Keratinocyte (primary cell): ENCODE measurements around the gene LCE3B. TPM values are rescaled to one million over a fixed set of nuclear protein-coding genes. Genes with fewer than 3 reads are reported as not detected.

Experiments
- DNase-seq: peaks from one replicate; pipeline ENCODE4 v3.0.0-alpha.2; 2011; ENCODE audit warnings: low read depth, missing footprints, low spot score
- FAIRE-seq: peaks from 2 replicates; lab custom pipeline; 2011; peaks lifted over from hg19 to GRCh38; lab: Jason Lieb, UNC
- H2AFZ ChIP-seq: 2 replicates; pipeline ENCODE4 v1.6.0; 2012; ENCODE audit warnings: low read length, control low read depth, inconsistent platforms; ENCODE audit not compliant: control insufficient read depth
- H3K27ac ChIP-seq: 2 replicates; pipeline ENCODE4 v1.5.1; 2011; ENCODE audit warnings: low read length; ENCODE audit not compliant: control insufficient read depth, insufficient read depth
- H3K27me3 ChIP-seq: 3 replicates; pipeline ENCODE4 v1.6.0; 2011; ENCODE audit warnings: low read length; ENCODE audit not compliant: control insufficient read depth, insufficient read depth; ENCODE audit errors: extremely low read depth
- H3K36me3 ChIP-seq, 2 experiments: 2 replicates in 1 of 2; 3 replicates in 1 of 2; pipeline ENCODE4 v1.5.1; 2011; ENCODE audit warnings: low read length in 2 of 2, mild to moderate bottlenecking in 1 of 2; ENCODE audit not compliant: control insufficient read depth in 2 of 2, insufficient read depth in 2 of 2; ENCODE audit errors: extremely low read depth in 1 of 2
- H3K4me1 ChIP-seq: 3 replicates; pipeline ENCODE4 v1.5.1; 2011; ENCODE audit warnings: low read length; ENCODE audit not compliant: control insufficient read depth, insufficient read depth; ENCODE audit errors: extremely low read depth
- H3K4me2 ChIP-seq: 3 replicates; pipeline ENCODE4 v1.6.0; 2011; ENCODE audit warnings: low read depth, low read length; ENCODE audit not compliant: control insufficient read depth, insufficient read depth; ENCODE audit errors: extremely low read depth
- H3K4me3 ChIP-seq, 3 experiments: fragments of 200-600 bp in 1 of 3; sonication (generic) in 1 of 3; 2 replicates in 2 of 3; 3 replicates in 1 of 3; pipeline ENCODE4 v1.5.1; 2011 to 2016; ENCODE audit warnings: low read length in 3 of 3, mild to moderate bottlenecking in 3 of 3, control low read depth in 2 of 3, inconsistent platforms in 1 of 3, low read depth in 1 of 3, mixed read lengths in 1 of 3, mixed run types in 1 of 3, moderate library complexity in 1 of 3; ENCODE audit not compliant: control insufficient read depth in 2 of 3, insufficient read depth in 2 of 3; ENCODE audit errors: extremely low read depth in 1 of 3
- H3K79me2 ChIP-seq: 2 replicates; pipeline ENCODE4 v1.6.0; 2012; ENCODE audit warnings: low read length; ENCODE audit not compliant: control insufficient read depth, insufficient read depth
- H3K9ac ChIP-seq: 3 replicates; pipeline ENCODE4 v1.6.0; 2011; ENCODE audit warnings: low read length; ENCODE audit not compliant: control insufficient read depth, insufficient read depth; ENCODE audit errors: extremely low read depth
- H3K9me1 ChIP-seq: 3 replicates; pipeline ENCODE4 v1.6.0; 2011; ENCODE audit warnings: low read length; ENCODE audit not compliant: control insufficient read depth, insufficient read depth; ENCODE audit errors: extremely low read depth
- H3K9me3 ChIP-seq: 2 replicates; pipeline ENCODE4 v1.5.1; 2012; ENCODE audit warnings: low read depth, low read length; ENCODE audit not compliant: control insufficient read depth
- H4K20me1 ChIP-seq: 3 replicates; pipeline ENCODE4 v1.6.0; 2011; ENCODE audit warnings: low read length; ENCODE audit not compliant: control insufficient read depth, insufficient read depth; ENCODE audit errors: extremely low read depth
- CTCF ChIP-seq, 3 experiments: IDR thresholded peaks in 1 of 3; conservative IDR thresholded peaks in 1 of 3; optimal IDR thresholded peaks in 1 of 3; 2 replicates in 2 of 3; 3 replicates in 1 of 3; pipeline versions ENCODE3 to v1.5.1; 2011; ENCODE audit warnings: low read length in 3 of 3, mild to moderate bottlenecking in 3 of 3, moderate library complexity in 2 of 3, control low read depth in 1 of 3, inconsistent platforms in 1 of 3; ENCODE audit not compliant: insufficient read depth in 2 of 3; ENCODE audit errors: extremely low read depth in 1 of 3
- EZH2 ChIP-seq: IDR thresholded peaks from one replicate; pipeline ENCODE4 v1.6.1; 2012; ENCODE audit warnings: inconsistent platforms, mild to moderate bottlenecking, low read length, moderate library complexity
- dilution Hi-C: fragments of 300-500 bp; cut with MboI; formaldehyde crosslinking; loops from one replicate; pipeline ENCODE4 v1.7.0; 2020; ENCODE audit warnings: low sequenced_read_pairs; ENCODE audit not compliant: extremely low pct_ligation_motif_present
- polyA plus RNA-seq, 5 experiments: library from polyadenylated mRNA; depleted of rRNA in 3 of 5; stranded (reverse) in 3 of 5; stranded (forward) in 1 of 5; unstranded in 1 of 5; fragments of >200 nt; gene quantifications; 1 replicate in 1 of 5; 2 replicates in 3 of 5; 3 replicates in 1 of 5; pipeline versions ENCODE4 v1.2.1 to v1.2.3, GENCODE V29; 2011 to 2012; ENCODE audit warnings: missing spikeins in 2 of 5, low read depth in 1 of 5, low replicate concordance in 1 of 5

LCE3B gene
- polyA plus RNA-seq, 1 donor (not counting 4 experiments of a cell fraction or from before 2014, with no cell fraction given): not detected

DNA sequence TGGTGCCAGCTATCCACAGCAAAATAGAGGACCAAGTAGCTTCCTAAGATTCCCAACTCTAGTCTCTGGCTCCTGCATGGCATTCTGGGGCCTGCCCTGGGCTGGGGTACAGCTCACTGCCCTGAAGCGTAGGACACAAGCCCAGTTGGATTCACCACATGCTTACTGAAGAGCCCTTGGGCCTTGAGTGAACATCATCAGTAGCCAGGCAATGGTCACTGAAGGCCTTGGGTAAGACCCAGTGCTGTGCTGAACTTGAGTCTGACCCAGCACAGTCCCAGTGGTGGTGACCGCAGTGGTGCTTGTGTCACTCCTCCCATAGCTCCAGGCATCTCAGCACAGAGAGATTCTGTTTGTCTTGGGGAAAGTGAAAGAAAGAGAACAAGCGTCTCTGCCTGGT, 17.0 kb downstream of the LCE3B start:
- DNase-seq (no peak), FAIRE-seq (no peak)
- Histone ChIP-seq H3K79me2 (no peaks in the 10 kb centered on the region), H3K9ac (no peak overlapping the region), H3K9me1 (no peaks in the 10 kb centered on the region), H3K27ac (no peak overlapping the region), H3K4me3 (no peak overlapping the region), H3K4me2 (no peak overlapping the region), H4K20me1 (no peaks in the 10 kb centered on the region), H3K27me3 (no peaks in the 10 kb centered on the region), H3K36me3 (no peaks in the 10 kb centered on the region), H3K4me1 (no peaks in the 10 kb centered on the region), H3K9me3 (no peaks in the 10 kb centered on the region), H2AFZ (no peak overlapping the region)
- dilution Hi-C loops: no loop called here
- TF ChIP-seq CTCF (optimal IDR thresholded peaks at IDR 0.05 in 1 of 3, IDR thresholded peaks at IDR 0.05 in 1 of 3, conservative IDR thresholded peaks at IDR 0.05 in 1 of 3; ENCODE audit: extremely low read depth in 1 of 3, insufficient read depth in 2 of 3, low read length in 3 of 3): no peak
- TF ChIP-seq EZH2: no peak

DNA sequence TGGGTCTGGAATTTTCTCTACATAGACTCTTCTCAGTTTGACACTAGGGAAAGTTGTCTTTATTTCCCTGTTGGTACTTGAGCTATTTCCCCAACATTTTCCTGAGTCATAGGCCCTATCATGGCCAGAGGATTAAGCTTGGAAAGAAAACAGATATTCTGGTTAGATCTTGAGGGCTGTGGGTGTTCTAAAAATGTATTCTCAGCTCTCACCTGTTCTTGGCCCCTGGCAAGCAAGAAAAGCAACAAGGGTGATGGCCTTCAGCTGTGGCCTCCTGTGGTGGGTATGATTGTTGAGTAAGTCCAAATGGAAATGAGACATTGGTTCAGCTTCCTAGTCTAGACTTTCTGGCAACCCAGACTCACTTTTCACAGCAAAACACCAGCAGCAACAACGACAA, 26.7 kb downstream of the LCE3B start:
- Histone ChIP-seq H3K79me2 (no peaks in the 10 kb centered on the region), H3K4me3 (no peak overlapping the region), H3K9me1 (no peaks in the 10 kb centered on the region), H3K9me3 (no peaks in the 10 kb centered on the region), H3K9ac (no peak overlapping the region), H3K27ac (no peak overlapping the region), H3K27me3 (peaks cover 5% of the 10 kb centered on the region), H3K4me2 (no peak overlapping the region), H4K20me1 (no peaks in the 10 kb centered on the region), H3K36me3 (no peaks in the 10 kb centered on the region), H2AFZ (no peak overlapping the region), H3K4me1 (no peaks in the 10 kb centered on the region)
- dilution Hi-C loops: no loop called here
- no peak for TF ChIP-seq EZH2
- no peak for TF ChIP-seq CTCF (optimal IDR thresholded peaks at IDR 0.05 in 1 of 3, IDR thresholded peaks at IDR 0.05 in 1 of 3, conservative IDR thresholded peaks at IDR 0.05 in 1 of 3; ENCODE audit: extremely low read depth in 1 of 3, insufficient read depth in 2 of 3, low read length in 3 of 3)
- DNase-seq (no peak), FAIRE-seq (no peak)
